ENCODE measurements around the gene SH3BP1. TPM values are rescaled to one million over a fixed set of nuclear protein-coding genes. Genes with fewer than 3 reads are reported as not detected.

Gene SH3BP1
- total and polyA plus RNA-seq, 2 of the 8 experiments (the other 6 are each of a cell fraction or from before 2014, with no cell fraction given) = 23.9 to 40.3 TPM

DNA sequence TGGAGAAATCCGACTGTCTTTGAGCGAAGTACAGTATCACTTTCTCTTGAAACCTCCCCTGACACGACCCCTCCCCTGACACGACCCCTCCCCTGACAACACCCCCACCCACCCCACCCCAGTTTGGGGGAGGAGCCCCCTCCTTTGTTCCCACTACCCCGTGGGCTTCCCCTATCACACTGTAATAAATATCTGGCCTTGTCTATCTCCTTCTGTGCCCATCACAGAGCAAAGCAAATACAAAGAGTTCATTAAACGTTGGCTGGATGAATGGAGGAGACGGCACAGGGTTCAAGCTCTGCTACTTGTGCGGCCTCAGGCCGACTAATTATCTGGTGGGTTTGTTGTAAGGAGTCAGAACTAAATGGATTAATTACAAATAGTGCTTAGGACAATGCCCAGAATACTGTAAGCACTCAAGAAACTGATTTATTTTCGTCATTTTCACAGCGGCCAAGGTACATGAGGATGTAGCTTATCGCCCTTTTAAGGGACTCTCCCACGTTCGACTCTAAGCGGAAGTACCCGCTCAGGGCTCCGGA lies 31.5 kb upstream of the SH3BP1 start (continued):
- no peak for TF ChIP-seq RBBP5 (IDR thresholded peaks at IDR 0.05; ENCODE audit: borderline replicate concordance, low read depth, low read length)
- TF ChIP-seq POLR2A (IDR thresholded peaks at IDR 0.05; ENCODE audit: control extremely low read depth in 1 of 2, low read depth in 2 of 2, low read length in 2 of 2) = no peak
- TF ChIP-seq SIN3A (conservative IDR thresholded peaks at IDR 0.05 in 1 of 2, IDR thresholded peaks at IDR 0.05 in 1 of 2; ENCODE audit: low read depth in 1 of 2, low read length in 2 of 2) = no peak

All from H1 (cell line).